ENCODE results near the gene SNAP25.

SNAP25 gene

DNA sequence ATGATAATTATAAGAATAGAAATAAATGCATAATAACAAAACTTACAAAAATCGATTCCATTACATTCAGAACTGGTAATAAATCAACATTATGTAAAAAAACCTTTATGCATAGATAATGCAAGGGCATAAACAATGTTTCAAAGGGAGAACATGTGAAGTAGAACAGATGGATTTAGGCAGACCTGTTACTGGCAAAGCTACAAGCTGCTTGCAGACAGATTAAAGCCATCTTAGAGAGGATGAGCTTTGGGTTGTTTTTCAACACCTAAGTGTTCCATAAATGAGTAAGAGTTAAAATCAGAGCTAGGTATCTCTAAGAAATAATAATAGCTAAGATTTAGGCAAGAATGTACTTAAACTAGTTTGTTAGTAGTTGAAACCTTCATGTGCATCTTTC lies 37.2 kb downstream of the SNAP25 start:
- TF ChIP-seq, protein P1, sequence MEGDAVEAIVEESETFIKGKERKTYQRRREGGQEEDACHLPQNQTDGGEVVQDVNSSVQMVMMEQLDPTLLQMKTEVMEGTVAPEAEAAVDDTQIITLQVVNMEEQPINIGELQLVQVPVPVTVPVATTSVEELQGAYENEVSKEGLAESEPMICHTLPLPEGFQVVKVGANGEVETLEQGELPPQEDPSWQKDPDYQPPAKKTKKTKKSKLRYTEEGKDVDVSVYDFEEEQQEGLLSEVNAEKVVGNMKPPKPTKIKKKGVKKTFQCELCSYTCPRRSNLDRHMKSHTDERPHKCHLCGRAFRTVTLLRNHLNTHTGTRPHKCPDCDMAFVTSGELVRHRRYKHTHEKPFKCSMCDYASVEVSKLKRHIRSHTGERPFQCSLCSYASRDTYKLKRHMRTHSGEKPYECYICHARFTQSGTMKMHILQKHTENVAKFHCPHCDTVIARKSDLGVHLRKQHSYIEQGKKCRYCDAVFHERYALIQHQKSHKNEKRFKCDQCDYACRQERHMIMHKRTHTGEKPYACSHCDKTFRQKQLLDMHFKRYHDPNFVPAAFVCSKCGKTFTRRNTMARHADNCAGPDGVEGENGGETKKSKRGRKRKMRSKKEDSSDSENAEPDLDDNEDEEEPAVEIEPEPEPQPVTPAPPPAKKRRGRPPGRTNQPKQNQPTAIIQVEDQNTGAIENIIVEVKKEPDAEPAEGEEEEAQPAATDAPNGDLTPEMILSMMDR (IDR thresholded peaks at IDR 0.05), result no peak

DNA sequence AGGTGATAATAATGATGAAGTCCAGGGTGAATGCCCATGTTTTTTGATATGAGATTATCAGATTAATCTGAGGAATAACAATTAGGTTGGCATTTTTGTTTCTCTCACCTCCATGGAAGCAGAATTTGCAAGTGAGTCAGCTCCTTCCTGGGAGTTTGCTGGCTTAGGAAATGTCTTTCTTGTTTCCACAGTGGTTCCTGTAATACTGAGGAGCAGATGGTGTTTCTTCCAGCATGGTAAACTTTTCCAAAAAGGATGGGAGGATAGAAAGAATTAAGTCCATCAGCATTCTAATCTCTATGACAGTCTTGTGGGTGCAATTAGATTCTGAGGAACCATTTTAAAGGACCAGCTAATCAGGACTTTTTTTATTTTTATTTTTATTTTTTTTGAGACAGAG lies 40.5 kb downstream of the SNAP25 start:
- TF ChIP-seq, protein P1 (IDR thresholded peaks at IDR 0.05), result no peak

DNA sequence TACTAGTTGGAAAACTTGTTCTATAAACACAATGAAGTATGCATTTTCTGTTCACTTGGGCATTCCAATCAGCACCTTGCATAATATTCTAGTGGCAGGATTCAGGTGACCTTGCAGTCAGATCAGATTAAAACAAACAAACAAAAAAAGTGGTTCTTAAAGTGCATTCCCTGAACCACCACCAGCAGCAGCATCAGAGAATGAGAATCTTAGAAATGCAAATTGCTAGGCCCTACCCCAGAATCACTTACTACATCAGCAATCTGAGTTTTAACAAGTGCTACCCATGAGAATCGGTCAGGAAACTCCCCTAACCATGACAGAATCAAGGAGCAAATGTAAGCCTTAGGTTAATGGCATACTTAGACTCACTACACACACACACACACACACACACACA lies 41.7 kb downstream of the SNAP25 start:
- TF ChIP-seq, protein P1 (IDR thresholded peaks at IDR 0.05), result no peak

DNA sequence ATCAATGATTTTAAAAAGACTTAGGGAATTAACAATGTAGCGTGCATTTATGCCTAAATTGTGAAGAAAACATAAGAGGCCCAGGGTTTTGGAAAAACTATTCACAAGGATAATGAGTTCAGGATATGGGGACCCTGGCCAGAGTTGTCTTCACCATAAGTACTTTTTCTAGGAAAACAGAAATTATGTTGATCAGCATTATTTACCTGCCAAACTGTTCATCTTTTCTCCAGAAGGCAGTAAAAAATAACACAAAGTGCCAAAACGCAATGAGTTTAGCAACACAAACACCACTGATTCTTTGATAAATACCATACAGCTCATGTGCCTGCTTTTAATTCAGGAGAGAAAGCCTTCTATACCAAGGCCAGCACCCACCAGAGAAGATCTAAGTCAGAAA lies 43.1 kb downstream of the SNAP25 start:
- TF ChIP-seq, protein P1 (IDR thresholded peaks at IDR 0.05), result no peak

DNA sequence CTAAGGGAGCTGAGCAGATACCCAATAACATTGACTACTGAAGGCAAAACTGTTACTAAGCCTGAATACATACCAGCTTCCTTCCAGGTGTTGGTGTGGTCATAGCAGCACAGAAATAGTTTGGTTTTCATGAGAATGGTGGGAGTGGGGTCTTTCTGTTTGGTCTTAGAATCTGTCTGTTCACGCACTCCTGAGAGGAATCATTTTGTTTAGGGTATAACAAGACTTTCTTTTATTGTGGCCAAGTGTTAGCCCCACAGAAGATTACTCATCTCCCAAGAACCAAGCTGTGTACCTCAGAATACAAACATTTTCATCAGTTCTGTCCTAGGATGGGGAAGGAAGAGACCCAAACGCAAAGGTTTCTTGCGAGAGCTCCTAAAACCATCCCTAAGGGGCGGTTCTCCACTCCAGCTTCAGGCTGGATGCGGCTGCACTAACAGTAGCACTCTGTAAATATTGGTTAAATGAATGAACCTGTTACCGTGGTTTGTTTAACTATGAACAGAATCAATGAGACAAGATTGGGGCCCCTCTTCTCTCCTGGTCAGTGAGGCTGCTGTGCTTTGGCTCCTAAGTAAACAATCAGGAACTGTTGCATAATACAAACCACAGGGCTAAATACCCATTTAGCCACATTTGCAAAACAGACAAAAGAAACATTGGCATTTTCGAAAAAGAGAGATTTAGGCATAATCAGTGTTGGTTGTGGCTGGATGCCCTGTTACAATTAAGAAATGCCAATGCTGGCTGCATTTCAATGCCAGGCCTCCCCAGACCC lies 44.9 kb downstream of the SNAP25 start:
- TF ChIP-seq, protein P1 (IDR thresholded peaks at IDR 0.05), result no peak

DNA sequence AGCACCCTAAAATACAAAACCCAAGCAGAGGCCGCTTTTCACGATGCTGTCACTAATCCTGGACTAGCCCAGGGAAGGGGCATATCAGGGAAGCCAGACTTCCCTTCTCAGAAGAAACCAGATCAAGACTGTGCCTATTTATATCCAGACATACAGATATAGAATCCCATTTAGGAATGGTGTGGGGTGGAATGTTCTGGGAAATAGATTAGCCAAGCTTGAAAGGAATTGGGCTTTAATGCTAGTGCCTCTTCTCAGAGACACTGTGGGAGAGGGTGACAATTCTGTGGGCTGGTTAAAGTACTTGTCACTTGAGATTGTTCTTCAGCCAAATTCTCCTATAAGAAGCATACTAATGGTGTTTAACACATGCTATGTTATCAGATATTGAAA lies 45.5 kb downstream of the SNAP25 start:
- TF ChIP-seq, protein P1 (IDR thresholded peaks at IDR 0.05), result no peak

DNA sequence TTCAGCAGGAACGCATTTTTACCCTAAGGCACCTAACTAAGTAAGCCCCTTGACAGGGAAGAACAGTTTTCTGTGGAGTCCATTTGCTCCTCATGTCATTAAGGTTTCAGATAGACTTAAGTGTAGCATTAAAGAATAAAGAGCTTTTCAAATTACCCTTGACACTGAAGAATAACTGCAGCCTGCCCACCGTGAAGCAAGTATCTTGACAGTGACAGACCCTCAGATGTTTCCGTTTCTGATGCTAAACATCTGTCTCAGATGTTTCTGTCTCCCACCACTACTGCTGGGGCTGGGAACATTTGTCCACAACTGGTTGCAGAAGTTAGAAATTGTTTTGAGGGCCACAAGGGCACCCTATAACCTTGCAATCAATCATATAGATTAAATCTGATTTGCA lies 50.0 kb downstream of the SNAP25 start:
- TF ChIP-seq, protein P1 (IDR thresholded peaks at IDR 0.05), result no peak

DNA sequence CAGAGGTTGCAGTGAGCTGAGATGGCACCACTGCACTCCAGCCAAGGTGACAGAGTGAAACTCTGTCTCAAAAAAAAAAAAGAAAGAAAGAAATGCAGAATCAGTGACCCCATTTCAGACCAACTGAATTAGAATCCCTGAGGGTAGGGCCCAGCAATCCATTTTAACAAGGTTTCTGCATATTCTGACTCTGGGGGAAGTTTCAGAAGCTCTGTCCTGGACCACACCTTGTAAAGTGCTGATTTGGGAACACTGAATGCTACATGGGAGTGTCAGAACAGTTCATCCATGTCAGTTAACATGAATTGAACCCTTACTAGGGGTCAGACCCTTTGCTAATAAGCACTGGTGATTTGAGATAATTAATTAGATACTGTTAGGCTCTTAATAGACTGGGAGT lies 52.0 kb downstream of the SNAP25 start:
- TF ChIP-seq, protein P1 (IDR thresholded peaks at IDR 0.05), result no peak
